ENCODE measurements around the gene KLK14.

The KLK14 gene

DNA sequence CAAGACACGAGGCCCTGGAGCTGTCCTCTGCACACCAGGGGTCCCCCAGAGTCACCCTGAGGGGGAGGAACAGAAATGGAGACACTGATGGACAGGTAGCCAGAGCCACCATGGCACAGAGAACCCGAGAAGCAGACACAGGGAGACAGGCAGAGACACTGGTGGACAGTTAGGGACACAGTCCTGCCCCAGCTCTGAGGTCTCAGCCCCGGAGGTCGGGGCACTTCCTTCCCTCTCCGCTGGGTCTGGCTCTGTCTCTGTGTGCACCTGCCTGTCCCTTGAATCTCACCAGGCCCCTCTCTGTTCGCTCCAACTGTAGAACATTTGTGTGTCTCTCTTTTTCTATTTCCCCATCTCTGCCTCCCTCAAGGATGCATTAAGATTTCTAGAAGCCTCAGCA, 4.6 kb downstream of the KLK14 start:
- no peaks in the 10 kb centered on the region for H3K4me1 ChIP-seq
- H3K9me3 ChIP-seq, result peaks cover 0 to 16% (median 5%) of the 10 kb centered on the region in 3 donors
- no peak overlapping the region for H3K4me3 ChIP-seq
- TF ChIP-seq CTCF (IDR thresholded peaks at IDR 0.05), result no peak
- intact Hi-C loops (cut with DNase I; ENCODE audit: low total_unique reads), result no loop called here
- no peak overlapping the region for H3K27ac ChIP-seq
- peaks cover 0 to under 1% (median 0%) of the 10 kb centered on the region in 3 donors for H3K36me3 ChIP-seq
- peaks cover 0 to 8% of the 10 kb centered on the region in 2 donors for H3K27me3 ChIP-seq
- DNase-seq, result no peak

- Histone ChIP-seq H3K36me3 (peaks cover 0 to 3% (median 0%) of the 10 kb centered on the region in 3 donors), H3K27me3 (peaks cover 0 to 4% of the 10 kb centered on the region in 2 donors), H3K4me1 (no peaks in the 10 kb centered on the region), H3K4me3 (no peak overlapping the region), H3K9me3 (peaks cover 0 to 17% (median 5%) of the 10 kb centered on the region in 3 donors), H3K27ac (no peak overlapping the region)
- no peak for TF ChIP-seq CTCF (IDR thresholded peaks at IDR 0.05)
- DNase-seq, result no peak
- intact Hi-C loops (cut with DNase I; ENCODE audit: low total_unique reads), result no loop called here
Measured at GRCh38 chr19:51076631-51077213, 6.0 kb downstream of the KLK14 start.

DNA sequence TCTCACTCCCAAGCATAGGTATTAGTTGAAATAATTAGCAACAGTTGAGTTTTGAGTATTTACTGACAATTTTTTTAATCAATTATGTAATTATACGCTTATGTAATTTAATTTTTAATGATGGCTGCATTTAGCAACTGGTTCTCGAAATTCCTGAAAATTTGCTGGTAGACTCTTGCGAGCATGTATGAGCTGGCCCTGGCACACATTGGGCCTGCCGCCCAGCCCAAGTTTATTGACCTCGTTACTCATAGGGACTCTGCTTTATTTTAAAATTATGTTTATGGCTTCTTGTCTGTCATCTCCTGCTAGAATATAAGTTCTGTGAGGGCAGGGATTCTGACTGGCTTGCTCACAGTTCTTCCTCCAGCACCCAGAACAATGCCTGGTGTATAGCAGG, 6.7 kb downstream of the KLK14 start:
- intact Hi-C loops (cut with DNase I; ENCODE audit: low total_unique reads), result no loop called here
- TF ChIP-seq CTCF (IDR thresholded peaks at IDR 0.05), result no peak
- Histone ChIP-seq H3K4me1 (no peaks in the 10 kb centered on the region), H3K27ac (no peak overlapping the region), H3K4me3 (no peak overlapping the region), H3K9me3 (peaks cover 0 to 17% (median 5%) of the 10 kb centered on the region in 3 donors), H3K36me3 (peaks cover 0 to 3% (median 0%) of the 10 kb centered on the region in 3 donors), H3K27me3 (peaks cover 0 to 4% of the 10 kb centered on the region in 2 donors)
- no peak for DNase-seq

GRCh38 chr19:51071095-51071405, 11.6 kb downstream of the KLK14 start:
- Histone ChIP-seq H3K36me3 (peaks cover 0 to 3% (median 0%) of the 10 kb centered on the region in 3 donors), H3K4me1 (no peaks in the 10 kb centered on the region), H3K27ac (no peak overlapping the region), H3K27me3 (peaks cover 0 to 6% of the 10 kb centered on the region in 2 donors), H3K4me3 (no peak overlapping the region), H3K9me3 (peaks cover 0 to 17% (median 5%) of the 10 kb centered on the region in 3 donors)
- intact Hi-C loops (cut with DNase I; ENCODE audit: low total_unique reads), result no loop called here
- TF ChIP-seq CTCF (IDR thresholded peaks at IDR 0.05), result no peak
- DNase-seq, result no peak

- no peak overlapping the region for H3K4me3 ChIP-seq
- intact Hi-C loops (cut with DNase I; ENCODE audit: low total_unique reads), result no loop called here
- DNase-seq, result no peak
- H3K4me1 ChIP-seq, result no peaks in the 10 kb centered on the region
- H3K9me3 ChIP-seq, result peaks cover 0 to 17% (median 5%) of the 10 kb centered on the region in 3 donors
- TF ChIP-seq CTCF (IDR thresholded peaks at IDR 0.05), result no peak
- peaks cover 0 to 3% (median 0%) of the 10 kb centered on the region in 3 donors for H3K36me3 ChIP-seq
- H3K27ac ChIP-seq, result no peak overlapping the region
- peaks cover 0 to 10% of the 10 kb centered on the region in 2 donors for H3K27me3 ChIP-seq
Measured at GRCh38 chr19:51070334-51071094, 12.2 kb downstream of the KLK14 start.
